HCT116 (cell line): ENCODE data around the gene IGSF10. TPM values are rescaled to one million over a fixed set of nuclear protein-coding genes. Genes with fewer than 3 reads are reported as not detected.

Source experiments
- ATAC-seq: fragments of 200-7000 bp; cut with Tn5 transposase; 2 replicates; pipeline ENCODE4 v1.9.1; 2020; ENCODE audit warnings: mild to moderate bottlenecking, moderate library complexity
- BruUV-seq: library from RNA; stranded (reverse); fragments of 400-500 nt; replicated peaks from 2 replicates; lab custom pipeline; 2021; lab: Mats Ljungman, UMichigan
- CTCF ChIA-PET: fragments of 300-600 bp; sonication (Branson Sonifier 250); formaldehyde crosslinking; loops from one replicate; lab custom pipeline; 2021; ENCODE audit warnings: antibody characterized with exemption; lab: Charles Lee
- POLR2A ChIA-PET: fragments of 300-600, 350-600 bp; sonication (Branson Sonifier 250); formaldehyde crosslinking; loops from one replicate; lab custom pipeline; 2021; ENCODE audit warnings: antibody characterized with exemption; lab: Charles Lee
- RAD21 ChIA-PET, 2 experiments: fragments of 300-600 bp; sonication (Branson Sonifier 250); formaldehyde crosslinking; loops; one replicate each; lab custom pipeline; 2023; ENCODE audit warnings: low total read pairs in 2 of 2; ENCODE audit not compliant: uncharacterized antibody in 2 of 2, unreplicated experiment in 2 of 2, low non-redundant PET in 1 of 2; lab: Charles Lee
- DNase-seq: peaks from one replicate; pipeline ENCODE4 v3.0.0-alpha.2; 2010; ENCODE audit warnings: low read depth, low spot score
- H2AFZ ChIP-seq: fragments of 200-600 bp; shearing (Covaris generic), sonication (generic); 2 replicates; pipeline ENCODE4 v1.6.1; 2017; ENCODE audit warnings: low read depth, mixed run types, mixed read lengths, antibody characterized with exemption, low read length; ENCODE audit not compliant: poor library complexity, severe bottlenecking
- H3K27ac ChIP-seq: 2 replicates; pipeline ENCODE4 v1.5.1; 2012; ENCODE audit warnings: low read depth, low read length
- H3K27me3 ChIP-seq: fragments of 200-600 bp; sonication (generic); 2 replicates; pipeline ENCODE4 v1.6.1; 2016; ENCODE audit warnings: mixed run types, low read length, mixed read lengths; ENCODE audit not compliant: insufficient read depth
- H3K36me3 ChIP-seq, 2 experiments: fragments of 200-500 bp in 1 of 2; fragments of 200-600 bp in 1 of 2; sonication (Bioruptor generic) in 1 of 2; sonication (generic) in 1 of 2; 2 replicates each; pipeline versions ENCODE4 v1.5.1 to v1.6.1; 2014 to 2016; ENCODE audit warnings: low read length in 2 of 2, inconsistent platforms in 1 of 2, mixed read lengths in 1 of 2, mixed run types in 1 of 2; ENCODE audit not compliant: insufficient read depth in 2 of 2, control insufficient read depth in 1 of 2
- H3K4me1 ChIP-seq, 2 experiments: fragments of 200-600 bp in 1 of 2; sonication (generic) in 1 of 2; 2 replicates each; pipeline versions ENCODE4 v1.5.1 to v1.6.1; 2012 to 2017; ENCODE audit warnings: low read length in 2 of 2, inconsistent platforms in 1 of 2, mild to moderate bottlenecking in 1 of 2, mixed read lengths in 1 of 2, mixed run types in 1 of 2, moderate library complexity in 1 of 2; ENCODE audit not compliant: insufficient read depth in 2 of 2, control insufficient read depth in 1 of 2
- H3K4me2 ChIP-seq: fragments of 200-600 bp; sonication (generic); 2 replicates; pipeline ENCODE4 v1.6.1; 2017; ENCODE audit warnings: mixed run types, low read length, mixed read lengths
- H3K4me3 ChIP-seq, 2 experiments: fragments of 200-600 bp in 1 of 2; sonication (generic) in 1 of 2; replicated peaks in 1 of 2; 2 replicates each; pipeline ENCODE4 v1.5.1; 2011 to 2016; ENCODE audit warnings: low read length in 2 of 2, control low read depth in 1 of 2, low read depth in 1 of 2, mild to moderate bottlenecking in 1 of 2, mixed read lengths in 1 of 2, mixed run types in 1 of 2
- H3K79me2 ChIP-seq: fragments of 200-600 bp; sonication (generic); 2 replicates; pipeline ENCODE4 v1.6.1; 2017; ENCODE audit warnings: mild to moderate bottlenecking, mixed run types, low read length, moderate library complexity, mixed read lengths; ENCODE audit not compliant: insufficient read depth
- H3K9ac ChIP-seq: fragments of 200-600 bp; sonication (generic); 2 replicates; pipeline ENCODE4 v1.6.1; 2016; ENCODE audit warnings: low read length, mixed read lengths
- H3K9me2 ChIP-seq: fragments of 200-600 bp; sonication (generic), shearing (Covaris generic); 2 replicates; pipeline ENCODE4 v1.6.1; 2017; ENCODE audit warnings: mixed run types, mild to moderate bottlenecking, moderate library complexity; ENCODE audit not compliant: insufficient read depth
- H3K9me3 ChIP-seq, 2 experiments: fragments of 200-500 bp in 1 of 2; fragments of 200-600 bp in 1 of 2; sonication (Bioruptor generic) in 1 of 2; sonication (generic) in 1 of 2; 2 replicates each; pipeline ENCODE4 v1.6.1; 2014 to 2017; ENCODE audit warnings: low read length in 2 of 2, mixed read lengths in 2 of 2, inconsistent platforms in 1 of 2, low read depth in 1 of 2, mild to moderate bottlenecking in 1 of 2, mixed run types in 1 of 2, moderate library complexity in 1 of 2; ENCODE audit not compliant: control insufficient read depth in 1 of 2, insufficient read depth in 1 of 2
- H4K20me1 ChIP-seq: fragments of 200-600 bp; sonication (generic), shearing (Covaris generic); 2 replicates; pipeline ENCODE4 v1.6.1; 2017; ENCODE audit warnings: mixed run types, mild to moderate bottlenecking, moderate library complexity; ENCODE audit not compliant: insufficient read depth
- ATF3 ChIP-seq: IDR thresholded peaks from 2 replicates; pipeline ENCODE4 v1.6.1; 2012
- CEBPB ChIP-seq: IDR thresholded peaks from 2 replicates; pipeline ENCODE4 v1.6.1; 2012; ENCODE audit warnings: low read depth
- EZH2 ChIP-seq: fragments of 200-600 bp; sonication (generic); IDR thresholded peaks from 2 replicates; pipeline ENCODE4 v1.6.1; 2017; ENCODE audit warnings: antibody characterized with exemption, mixed run types
- FOSL1 ChIP-seq: IDR thresholded peaks from 2 replicates; pipeline ENCODE4 v1.6.1; 2012; ENCODE audit warnings: low read depth
- SP1 ChIP-seq: IDR thresholded peaks from 2 replicates; pipeline ENCODE4 v1.6.1; 2012; ENCODE audit warnings: low read depth
- ZBTB33 ChIP-seq: IDR thresholded peaks from 2 replicates; pipeline ENCODE4 v1.6.1; 2011; ENCODE audit warnings: mild to moderate bottlenecking, low read length, moderate library complexity; ENCODE audit not compliant: insufficient replicate concordance; ENCODE audit errors: extremely low read depth
- ZNF274 ChIP-seq: fragments of 200-500 bp; sonication (Bioruptor generic); IDR thresholded peaks from 2 replicates; pipeline ENCODE4 v1.6.1; 2014; ENCODE audit warnings: mild to moderate bottlenecking, low read depth, low read length, inconsistent platforms
- intact Hi-C: fragments of 100-400 bp; cut with micrococcal nuclease; formaldehyde crosslinking; loops from 2 replicates; pipeline ENCODE4 v1.10.0; 2022
- total RNA-seq: library from RNA; stranded (reverse); gene quantifications from one replicate; pipeline ENCODE4 v1.2.1, GENCODE V29; 2021; ENCODE audit not compliant: unreplicated experiment

Gene IGSF10
- total RNA-seq, 1 experiment from 2014 or later: 0.02 TPM

GRCh38 chr3:151428386-151428785 lies 32.5 kb downstream of the IGSF10 start:
- POLR2A ChIA-PET: no interaction called here

More at GRCh38 chr3:151428386-151428785, 32.5 kb downstream of the IGSF10 start:
- H3K9me3 ChIP-seq: no peaks in the 10 kb centered on the region
- H2AFZ ChIP-seq: no peak overlapping the region
- ChIA-PET CTCF (interaction anchor here (1.0 kb wide), 1 partner anchor 411 kb away, joined by 3 read pairs; no protein-coding TSS in a partner anchor), RAD21 (no interaction called here)
- intact Hi-C loops: no loop called here
- no peaks in the 10 kb centered on the region for H4K20me1 ChIP-seq
- no peaks in the 10 kb centered on the region for H3K36me3 ChIP-seq
- H3K4me2 ChIP-seq: no peak overlapping the region
- no peaks in the 10 kb centered on the region for H3K27me3 ChIP-seq
- H3K9me2 ChIP-seq: no peaks in the 10 kb centered on the region
- no TSS peak for BruUV-seq
- DNase-seq (no peak), ATAC-seq (no peak)
- no peak for TF ChIP-seq SP1
- TF ChIP-seq CEBPB: no peak
- no peak for TF ChIP-seq ZBTB33
- TF ChIP-seq EZH2: no peak
- TF ChIP-seq ATF3: no peak
- TF ChIP-seq ZNF274: no peak
- no peak for TF ChIP-seq FOSL1
- no peaks in the 10 kb centered on the region for H3K79me2 ChIP-seq
- 0 out of 4 replicates have a peak, but pooled peaks cover 0 to 6% of the 10 kb centered on the region in 2 experiments for H3K4me1 ChIP-seq
- no peak overlapping the region for H3K9ac ChIP-seq
- no peak overlapping the region for H3K4me3 ChIP-seq
- H3K27ac ChIP-seq: no peak overlapping the region
